Measurements from ENCODE around the gene ZDBF2. TPM values are rescaled to one million over a fixed set of nuclear protein-coding genes. Genes with fewer than 3 reads are reported as not detected.

The ZDBF2 gene
- total RNA-seq, 1 donor from 2014 or later: 42.9 TPM

DNA sequence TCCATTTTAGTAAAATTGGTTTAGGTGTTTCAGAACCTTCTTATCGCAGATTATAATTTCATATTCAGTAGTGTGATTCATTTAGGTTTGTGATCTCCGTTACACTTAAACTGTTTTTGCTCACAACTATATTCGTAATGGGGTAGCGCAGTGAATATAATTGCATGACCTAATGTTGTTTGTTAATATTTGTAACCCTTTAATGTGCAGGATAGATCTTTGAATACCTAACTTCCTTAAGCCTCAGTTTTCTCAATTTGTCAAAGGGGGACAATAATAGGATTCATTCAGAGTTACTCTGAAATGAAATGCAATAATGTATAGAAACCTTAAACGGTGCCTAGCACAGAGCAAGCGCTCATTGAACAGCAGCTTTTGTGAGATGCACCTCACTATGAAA, 558 bp upstream of the ZDBF2 start:
- TF ChIP-seq, protein P1, sequence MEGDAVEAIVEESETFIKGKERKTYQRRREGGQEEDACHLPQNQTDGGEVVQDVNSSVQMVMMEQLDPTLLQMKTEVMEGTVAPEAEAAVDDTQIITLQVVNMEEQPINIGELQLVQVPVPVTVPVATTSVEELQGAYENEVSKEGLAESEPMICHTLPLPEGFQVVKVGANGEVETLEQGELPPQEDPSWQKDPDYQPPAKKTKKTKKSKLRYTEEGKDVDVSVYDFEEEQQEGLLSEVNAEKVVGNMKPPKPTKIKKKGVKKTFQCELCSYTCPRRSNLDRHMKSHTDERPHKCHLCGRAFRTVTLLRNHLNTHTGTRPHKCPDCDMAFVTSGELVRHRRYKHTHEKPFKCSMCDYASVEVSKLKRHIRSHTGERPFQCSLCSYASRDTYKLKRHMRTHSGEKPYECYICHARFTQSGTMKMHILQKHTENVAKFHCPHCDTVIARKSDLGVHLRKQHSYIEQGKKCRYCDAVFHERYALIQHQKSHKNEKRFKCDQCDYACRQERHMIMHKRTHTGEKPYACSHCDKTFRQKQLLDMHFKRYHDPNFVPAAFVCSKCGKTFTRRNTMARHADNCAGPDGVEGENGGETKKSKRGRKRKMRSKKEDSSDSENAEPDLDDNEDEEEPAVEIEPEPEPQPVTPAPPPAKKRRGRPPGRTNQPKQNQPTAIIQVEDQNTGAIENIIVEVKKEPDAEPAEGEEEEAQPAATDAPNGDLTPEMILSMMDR (IDR thresholded peaks at IDR 0.05; ENCODE audit: unreplicated experiment): no peak
- H3K27ac Mint-ChIP-seq: peak overlapping the region; percentile 99
- H3K4me1 Mint-ChIP-seq (ENCODE audit: low read depth): peaks cover 26% of the 10 kb centered on the region
- H3K36me3 Mint-ChIP-seq (ENCODE audit: insufficient read depth): no peaks in the 10 kb centered on the region
- H3K27me3 Mint-ChIP-seq: peaks cover 5% of the 10 kb centered on the region
- peak overlapping the region; percentile 91 for H3K4me3 Mint-ChIP-seq (ENCODE audit: low read depth)
- DNase-seq (ENCODE audit: low spot score, unreplicated experiment): no peak
- no peaks in the 10 kb centered on the region for H3K9me3 Mint-ChIP-seq (ENCODE audit: low read depth)

DNA sequence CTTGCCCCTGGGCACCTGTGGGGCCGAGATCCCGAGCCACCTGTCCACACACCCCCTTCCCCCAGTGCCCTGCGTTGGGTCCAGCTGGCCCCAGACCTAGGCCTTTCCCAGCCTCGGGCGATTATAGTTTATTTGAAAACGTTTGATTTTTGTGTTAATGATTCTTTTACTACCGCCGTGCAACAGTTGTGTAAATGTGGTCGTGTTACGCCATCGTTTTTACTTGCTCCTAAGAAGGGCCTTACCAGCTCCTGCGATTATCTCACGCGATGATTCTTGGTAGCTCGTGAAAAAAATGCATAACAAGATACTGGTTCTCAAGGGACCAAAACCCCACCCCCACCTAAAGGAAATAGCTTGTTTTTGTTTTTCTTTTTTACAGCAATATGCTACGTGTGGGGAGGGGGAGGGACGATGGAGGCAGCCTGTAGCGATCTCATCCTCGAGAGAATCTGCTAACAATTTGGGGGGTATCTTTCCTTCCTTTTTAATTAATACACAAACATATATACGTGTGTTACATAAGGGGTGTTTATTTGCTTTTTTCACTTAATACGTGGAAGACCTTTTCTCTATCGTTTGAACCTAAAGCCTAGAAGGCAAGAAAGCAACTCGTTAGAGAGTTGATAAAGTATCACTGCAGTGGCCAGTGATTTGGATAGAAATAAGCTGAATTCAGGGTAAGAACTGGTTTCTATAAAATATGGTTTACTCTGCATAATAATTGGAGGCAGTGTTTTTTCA, 1.0 kb downstream of the ZDBF2 start:
- Mint-ChIP-seq H3K4me3 (ENCODE audit: low read depth) (peak overlapping the region; percentile 83), H3K27ac (peak overlapping the region; percentile 93), H3K4me1 (ENCODE audit: low read depth) (peaks cover 26% of the 10 kb centered on the region), H3K9me3 (ENCODE audit: low read depth) (no peaks in the 10 kb centered on the region), H3K27me3 (peaks cover 5% of the 10 kb centered on the region), H3K36me3 (ENCODE audit: insufficient read depth) (no peaks in the 10 kb centered on the region)
- TF ChIP-seq, protein P1 (IDR thresholded peaks at IDR 0.05; ENCODE audit: unreplicated experiment): no peak
- no peak for DNase-seq (ENCODE audit: low spot score, unreplicated experiment)

DNA sequence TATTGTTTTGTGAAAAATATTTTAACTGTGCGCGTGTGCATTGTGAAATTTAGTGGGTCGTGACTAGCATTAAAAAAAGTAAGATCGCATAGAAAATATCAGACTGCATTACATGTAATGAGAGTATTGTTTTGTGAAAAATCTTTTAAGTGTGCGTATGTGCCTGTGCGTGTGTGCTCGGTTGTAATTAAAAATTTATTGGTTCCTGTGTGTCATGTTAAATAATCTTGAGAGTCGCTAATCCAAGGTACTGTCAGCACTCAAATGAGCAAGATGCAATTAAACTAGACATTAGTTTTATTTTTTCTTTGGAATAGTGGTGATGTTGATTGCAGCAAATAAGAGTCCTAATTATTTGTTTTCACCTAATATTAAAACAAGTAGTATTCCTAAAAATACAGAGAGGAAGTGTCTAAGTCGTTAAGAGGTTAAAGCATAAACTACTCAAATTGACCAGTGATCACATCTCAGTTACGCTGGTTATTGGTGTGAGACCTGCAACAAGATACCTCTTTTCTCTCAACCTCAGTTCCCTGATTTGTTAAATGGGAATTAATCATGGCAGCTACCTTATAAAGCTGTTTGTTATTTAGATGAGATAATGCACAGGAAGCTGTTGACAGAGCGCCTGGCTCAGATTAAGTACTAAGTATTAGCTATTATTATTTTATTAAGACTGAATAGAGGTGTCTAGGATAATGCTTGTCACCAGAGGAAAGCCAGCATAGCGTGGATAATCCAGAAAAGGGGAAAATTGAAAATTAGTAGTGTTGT, 1.9 kb downstream of the ZDBF2 start:
- Mint-ChIP-seq H3K9me3 (ENCODE audit: low read depth) (no peaks in the 10 kb centered on the region), H3K4me3 (ENCODE audit: low read depth) (peak overlapping the region; percentile 83), H3K4me1 (ENCODE audit: low read depth) (peaks cover 26% of the 10 kb centered on the region), H3K36me3 (ENCODE audit: insufficient read depth) (no peaks in the 10 kb centered on the region), H3K27me3 (peaks cover 3% of the 10 kb centered on the region), H3K27ac (peak overlapping the region; percentile 93)
- no peak for DNase-seq (ENCODE audit: low spot score, unreplicated experiment)
- TF ChIP-seq, protein P1 (IDR thresholded peaks at IDR 0.05; ENCODE audit: unreplicated experiment): no peak

DNA sequence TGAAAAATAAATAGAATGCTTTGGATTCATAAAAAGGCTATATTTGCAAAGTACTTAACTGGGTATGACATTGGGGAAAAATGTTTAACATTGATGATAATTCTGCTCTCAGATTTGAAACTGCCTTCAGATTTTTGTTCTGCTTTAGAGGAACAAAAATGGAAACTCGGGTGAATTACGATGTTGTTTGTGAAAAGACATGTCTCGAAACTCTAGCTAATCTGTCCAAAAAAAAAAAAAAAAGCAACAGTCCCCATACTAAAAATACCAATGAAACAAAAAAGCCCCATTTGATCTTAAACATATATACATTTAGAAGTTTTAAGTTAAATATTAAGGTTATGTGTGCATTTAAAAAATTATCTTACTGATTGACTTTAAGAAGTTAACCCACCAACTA, 3.0 kb downstream of the ZDBF2 start:
- TF ChIP-seq, protein P1 (IDR thresholded peaks at IDR 0.05; ENCODE audit: unreplicated experiment): no peak

DNA sequence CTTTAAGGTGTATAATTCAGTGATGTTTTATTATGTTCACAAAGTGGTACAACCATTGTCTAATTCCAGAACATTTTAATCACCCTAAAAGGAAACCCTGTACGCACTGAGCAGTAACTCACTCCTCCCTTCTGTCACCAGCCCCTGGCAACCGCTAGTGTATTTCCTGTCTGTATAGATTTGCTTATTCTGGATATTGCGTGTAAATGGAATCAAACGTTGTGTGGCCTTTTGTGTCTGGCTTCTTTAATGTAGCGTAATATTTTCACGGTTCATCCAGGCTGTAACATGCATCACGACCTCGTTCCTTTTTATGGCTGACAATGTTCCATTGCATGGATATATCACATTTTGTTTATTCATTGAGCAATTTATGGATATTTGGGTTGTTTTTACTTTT, 8.3 kb downstream of the ZDBF2 start:
- DNase-seq (ENCODE audit: low spot score, unreplicated experiment): no peak
- H3K27ac Mint-ChIP-seq: no peak overlapping the region
- H3K4me3 Mint-ChIP-seq (ENCODE audit: low read depth): no peak overlapping the region
- H3K36me3 Mint-ChIP-seq (ENCODE audit: insufficient read depth): peaks cover 51% of the 10 kb centered on the region
- peaks cover 2% of the 10 kb centered on the region for H3K4me1 Mint-ChIP-seq (ENCODE audit: low read depth)
- no peaks in the 10 kb centered on the region for H3K27me3 Mint-ChIP-seq
- H3K9me3 Mint-ChIP-seq (ENCODE audit: low read depth): peaks cover 34% of the 10 kb centered on the region
- TF ChIP-seq, protein P1 (IDR thresholded peaks at IDR 0.05; ENCODE audit: unreplicated experiment): no peak

More for the DNA sequence above, 3.0 kb downstream of the ZDBF2 start:
- Mint-ChIP-seq H3K4me1 (ENCODE audit: low read depth) (peaks cover 26% of the 10 kb centered on the region), H3K36me3 (ENCODE audit: insufficient read depth) (peaks cover 6% of the 10 kb centered on the region), H3K9me3 (ENCODE audit: low read depth) (no peaks in the 10 kb centered on the region), H3K4me3 (ENCODE audit: low read depth) (no peak overlapping the region), H3K27me3 (peaks cover 3% of the 10 kb centered on the region), H3K27ac (no peak overlapping the region)
- DNase-seq (ENCODE audit: low spot score, unreplicated experiment): no peak
